Occipital lobe (tissue), 2 donors: ENCODE measurements around the gene CTDSP2. TPM values are rescaled to one million over a fixed set of nuclear protein-coding genes. Genes with fewer than 3 reads are reported as not detected.
"Not testable (repeated sequence)": the region's sequence is repeated elsewhere in the genome, so short reads cannot be mapped to it uniquely, and the experiment has no call there.

Source experiments
- DNase-seq: peaks from one replicate; lab custom pipeline; 2025; lab: John Stamatoyannopoulos, UW
- total RNA-seq: library from RNA; depleted of rRNA; stranded (reverse); fragments of >200 nt; gene quantifications from one replicate; pipeline ENCODE4 v1.2.3, GENCODE V29; 2014

Gene CTDSP2
- total RNA-seq, 1 donor from 2014 or later: 32.4 TPM

GRCh38 chr12:57835366-57836288, 10.9 kb downstream of the CTDSP2 start:
- no peak for DNase-seq

- DNase-seq: no peak
Measured at GRCh38 chr12:57834086-57834876, 12.2 kb downstream of the CTDSP2 start.

- no peak for DNase-seq
Measured at GRCh38 chr12:57833672-57834071, 12.9 kb downstream of the CTDSP2 start.

GRCh38 chr12:57832966-57833365, 13.6 kb downstream of the CTDSP2 start:
- DNase-seq: no peak

GRCh38 chr12:57830393-57830792, 16.1 kb downstream of the CTDSP2 start:
- DNase-seq: no peak

- no peak for DNase-seq
Measured at GRCh38 chr12:57829025-57829777, 17.3 kb downstream of the CTDSP2 start.

- no peak for DNase-seq
Measured at GRCh38 chr12:57826966-57827365, 19.6 kb downstream of the CTDSP2 start.

GRCh38 chr12:57826400-57826799, 20.1 kb downstream of the CTDSP2 start:
- no peak for DNase-seq

- DNase-seq: no peak
Measured at GRCh38 chr12:57825451-57825850, 21.1 kb downstream of the CTDSP2 start.

GRCh38 chr12:57823908-57824640, 22.5 kb downstream of the CTDSP2 start:
- DNase-seq: no peak

GRCh38 chr12:57823131-57823907, 23.2 kb downstream of the CTDSP2 start:
- DNase-seq: no peak

- no peak for DNase-seq
Measured at GRCh38 chr12:57822392-57823130, 24.0 kb downstream of the CTDSP2 start.

- DNase-seq: no peak
Measured at GRCh38 chr12:57821474-57822214, 24.9 kb downstream of the CTDSP2 start.

GRCh38 chr12:57821015-57821414, 25.5 kb downstream of the CTDSP2 start:
- not testable (repeated sequence) for DNase-seq

GRCh38 chr12:57820119-57820518, 26.4 kb downstream of the CTDSP2 start:
- not testable (repeated sequence) for DNase-seq

- not testable (repeated sequence) for DNase-seq
Measured at GRCh38 chr12:57817990-57818331, 28.6 kb downstream of the CTDSP2 start.

- no peak for DNase-seq
Measured at GRCh38 chr12:57817261-57817989, 29.1 kb downstream of the CTDSP2 start.

GRCh38 chr12:57816855-57817151, 29.7 kb downstream of the CTDSP2 start:
- no peak for DNase-seq
